Upper lobe of right lung (tissue), 1 donor: ENCODE results near the gene FAM53A. TPM values are rescaled to one million over a fixed set of nuclear protein-coding genes. Genes with fewer than 3 reads are reported as not detected.

Source experiments
- ATAC-seq: fragments of 200-7000 bp; cut with Tn5 transposase; one replicate; pipeline ENCODE4 v1.9.1; 2020; ENCODE audit warnings: mild to moderate bottlenecking, moderate library complexity
- DNase-seq: peaks from one replicate; pipeline ENCODE4 v3.0.0-alpha.2; 2020
- H3K27ac ChIP-seq: fragments of 200-600 bp; one replicate; pipeline ENCODE4 v1.8.0; 2022
- H3K27me3 ChIP-seq: fragments of 200-600 bp; one replicate; pipeline ENCODE4 v1.8.0; 2022; ENCODE audit warnings: mild to moderate bottlenecking
- H3K36me3 ChIP-seq: fragments of 200-600 bp; one replicate; pipeline ENCODE4 v1.8.0; 2022
- H3K4me1 ChIP-seq: fragments of 200-600 bp; one replicate; pipeline ENCODE4 v1.8.0; 2022
- H3K4me3 ChIP-seq: fragments of 200-600 bp; one replicate; pipeline ENCODE4 v1.8.0; 2022; ENCODE audit warnings: mild to moderate bottlenecking
- H3K9me3 ChIP-seq: fragments of 200-600 bp; one replicate; pipeline ENCODE4 v1.8.0; 2022
- intact Hi-C: fragments of 100-400 bp; cut with DNase I; formaldehyde crosslinking; loops from one replicate; pipeline ENCODE4 v1.11.0; 2022
- total RNA-seq: library from RNA; stranded (reverse); fragmentation: NEBNext Ultra II Directional; extraction: Animal tissue kit (Norgen Biotek cat#: 25700); gene quantifications from one replicate; pipeline ENCODE4 v1.2.1, GENCODE V29; 2021
- TF ChIP-seq, protein P1 (sequence below): fragments of 200-600 bp; IDR thresholded peaks from one replicate; pipeline ENCODE4 v1.8.0; 2022; ENCODE audit warnings: antibody characterized with exemption
- donor health status: DM: no; HTN: yes; CAD: no; lungs with severe emphysema.

FAM53A gene
- total RNA-seq, 1 donor from 2014 or later: 2.8 TPM

- Histone ChIP-seq H3K36me3 (no peaks in the 10 kb centered on the region), H3K27ac (no peak overlapping the region), H3K27me3 (no peaks in the 10 kb centered on the region), H3K4me1 (no peaks in the 10 kb centered on the region), H3K4me3 (no peak overlapping the region), H3K9me3 (no peaks in the 10 kb centered on the region)
- DNase-seq (no peak), ATAC-seq (no peak)
- intact Hi-C loops: no loop called here
- TF ChIP-seq, protein P1, sequence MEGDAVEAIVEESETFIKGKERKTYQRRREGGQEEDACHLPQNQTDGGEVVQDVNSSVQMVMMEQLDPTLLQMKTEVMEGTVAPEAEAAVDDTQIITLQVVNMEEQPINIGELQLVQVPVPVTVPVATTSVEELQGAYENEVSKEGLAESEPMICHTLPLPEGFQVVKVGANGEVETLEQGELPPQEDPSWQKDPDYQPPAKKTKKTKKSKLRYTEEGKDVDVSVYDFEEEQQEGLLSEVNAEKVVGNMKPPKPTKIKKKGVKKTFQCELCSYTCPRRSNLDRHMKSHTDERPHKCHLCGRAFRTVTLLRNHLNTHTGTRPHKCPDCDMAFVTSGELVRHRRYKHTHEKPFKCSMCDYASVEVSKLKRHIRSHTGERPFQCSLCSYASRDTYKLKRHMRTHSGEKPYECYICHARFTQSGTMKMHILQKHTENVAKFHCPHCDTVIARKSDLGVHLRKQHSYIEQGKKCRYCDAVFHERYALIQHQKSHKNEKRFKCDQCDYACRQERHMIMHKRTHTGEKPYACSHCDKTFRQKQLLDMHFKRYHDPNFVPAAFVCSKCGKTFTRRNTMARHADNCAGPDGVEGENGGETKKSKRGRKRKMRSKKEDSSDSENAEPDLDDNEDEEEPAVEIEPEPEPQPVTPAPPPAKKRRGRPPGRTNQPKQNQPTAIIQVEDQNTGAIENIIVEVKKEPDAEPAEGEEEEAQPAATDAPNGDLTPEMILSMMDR: no peak
These were observed 43.9 kb downstream of the FAM53A start for GRCh38 chr4:1640190-1640589.

- H3K27me3 ChIP-seq: no peaks in the 10 kb centered on the region
- H3K9me3 ChIP-seq: no peaks in the 10 kb centered on the region
- no peak overlapping the region for H3K4me3 ChIP-seq
- DNase-seq (no peak), ATAC-seq (no peak)
- no peak overlapping the region for H3K27ac ChIP-seq
- H3K4me1 ChIP-seq: no peaks in the 10 kb centered on the region
- intact Hi-C loops: no loop called here
- TF ChIP-seq, protein P1: no peak
- no peaks in the 10 kb centered on the region for H3K36me3 ChIP-seq
These were observed 44.7 kb downstream of the FAM53A start for GRCh38 chr4:1639299-1639868.

DNA sequence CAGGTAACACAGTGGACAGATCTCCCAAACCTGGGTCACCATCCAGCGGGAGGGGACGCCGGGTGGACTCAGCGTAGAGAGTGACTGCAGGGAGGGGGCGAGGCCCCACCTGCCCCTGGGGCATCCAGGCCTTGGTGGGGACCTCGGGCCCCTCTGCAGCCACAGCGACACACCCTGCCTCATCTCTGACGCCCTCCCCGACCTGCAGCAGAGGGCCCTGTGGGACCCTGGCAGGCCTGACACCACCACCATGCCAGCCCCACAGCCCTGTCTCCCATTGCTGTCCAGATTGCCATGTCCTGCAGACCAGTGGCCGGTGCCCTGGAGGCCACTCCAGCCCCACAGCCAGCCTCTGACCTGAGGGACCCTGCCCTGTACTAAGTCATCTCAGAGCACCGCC is 45.2 kb downstream of the FAM53A start:
- H3K27ac ChIP-seq: no peak overlapping the region
- DNase-seq (no peak), ATAC-seq (no peak)
- no peaks in the 10 kb centered on the region for H3K36me3 ChIP-seq
- H3K4me3 ChIP-seq: no peak overlapping the region
- TF ChIP-seq, protein P1: no peak
- intact Hi-C loops: no loop called here
- no peaks in the 10 kb centered on the region for H3K9me3 ChIP-seq
- no peaks in the 10 kb centered on the region for H3K4me1 ChIP-seq
- no peaks in the 10 kb centered on the region for H3K27me3 ChIP-seq

DNA sequence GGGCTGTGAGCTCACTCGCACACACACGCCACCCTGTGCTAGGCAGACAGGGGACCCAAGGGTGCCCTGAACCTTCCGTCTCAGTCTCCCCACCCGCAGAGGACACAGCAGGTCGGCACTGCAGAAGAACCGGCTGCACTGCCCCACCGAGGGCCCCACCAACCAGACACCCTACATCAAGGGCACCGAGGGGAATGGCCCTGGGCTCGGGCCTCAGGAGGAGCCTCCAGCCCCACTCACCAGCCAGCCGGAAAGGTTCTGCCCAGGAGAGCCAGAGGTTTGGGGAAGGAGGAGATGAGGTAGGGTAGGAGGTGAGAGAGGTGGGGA is 45.9 kb downstream of the FAM53A start:
- intact Hi-C loops: no loop called here
- H3K9me3 ChIP-seq: no peaks in the 10 kb centered on the region

DNA sequence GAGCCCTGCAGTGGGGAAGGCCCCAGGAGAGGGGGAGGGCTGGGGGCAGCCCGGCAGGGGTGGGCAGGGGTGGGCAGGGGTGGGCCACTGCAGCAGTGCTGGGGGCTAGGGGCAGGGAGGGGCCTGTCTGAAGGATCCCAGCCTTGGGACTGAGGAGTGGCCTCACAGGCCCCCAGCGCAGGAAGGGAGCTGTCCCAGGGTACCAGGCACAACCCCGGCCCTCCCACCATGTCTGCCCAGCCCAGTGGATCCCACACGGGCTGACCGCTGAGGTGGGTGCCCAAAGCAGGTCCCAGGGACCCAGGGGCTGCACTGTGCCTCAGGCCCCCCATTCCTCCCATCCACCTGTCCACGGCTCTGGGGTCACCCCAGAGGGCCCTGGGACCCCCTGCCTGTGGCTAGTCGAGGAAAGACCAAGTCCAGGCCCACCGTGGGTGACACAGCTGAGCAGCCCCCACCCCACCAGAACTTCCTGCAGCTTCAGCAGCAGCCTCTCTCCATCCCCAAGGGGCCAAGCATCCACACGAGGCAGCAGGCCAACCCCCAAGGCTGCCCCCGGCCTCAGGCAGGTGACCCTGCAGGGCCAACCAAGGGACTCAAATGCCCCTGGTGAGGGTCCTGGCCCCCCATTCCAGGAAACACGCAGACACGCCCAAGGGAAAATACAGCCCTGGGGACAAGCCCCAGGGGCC is 46.4 kb downstream of the FAM53A start:
- intact Hi-C loops: no loop called here
- no peaks in the 10 kb centered on the region for H3K27me3 ChIP-seq
- H3K9me3 ChIP-seq: no peaks in the 10 kb centered on the region
- H3K4me1 ChIP-seq: no peaks in the 10 kb centered on the region
- TF ChIP-seq, protein P1: no peak
- DNase-seq: no peak
- H3K36me3 ChIP-seq: no peaks in the 10 kb centered on the region
- H3K4me3 ChIP-seq: no peak overlapping the region
- H3K27ac ChIP-seq: no peak overlapping the region
- no peak for ATAC-seq

More for the DNA sequence above, 45.9 kb downstream of the FAM53A start:
- H3K27ac ChIP-seq: no peak overlapping the region
- ATAC-seq: no peak
- no peaks in the 10 kb centered on the region for H3K27me3 ChIP-seq
- H3K4me3 ChIP-seq: no peak overlapping the region
- H3K4me1 ChIP-seq: no peaks in the 10 kb centered on the region
- no peaks in the 10 kb centered on the region for H3K36me3 ChIP-seq
- no peak for DNase-seq
- TF ChIP-seq, protein P1: no peak
